Neural cell (in vitro differentiated cells): ENCODE measurements around the gene DMXL2. TPM values are rescaled to one million over a fixed set of nuclear protein-coding genes. Genes with fewer than 3 reads are reported as not detected.

Source experiments
- H2AFZ ChIP-seq: fragments of 200-600, 300-800 bp; sonication (generic), shearing (Covaris generic); 2 replicates; pipeline ENCODE4 v1.6.0; 2014; ENCODE audit warnings: low read depth, mild to moderate bottlenecking, antibody characterized with exemption, low read length, moderate library complexity
- H3F3A ChIP-seq: fragments of 200-600 bp; shearing (Covaris generic); 2 replicates; pipeline ENCODE4 v1.6.1; 2016; ENCODE audit warnings: mild to moderate bottlenecking, moderate library complexity, mixed read lengths, antibody characterized with exemption, low read length; ENCODE audit not compliant: insufficient read depth, poor library complexity, severe bottlenecking
- H3K27ac ChIP-seq: fragments of 200-600, 300-800 bp; sonication (generic), shearing (Covaris generic); 2 replicates; pipeline ENCODE4 v1.5.1; 2014; ENCODE audit warnings: mild to moderate bottlenecking, low read length, moderate library complexity
- H3K27me3 ChIP-seq: fragments of 300-800, 200-600 bp; sonication (generic), shearing (Covaris generic); 2 replicates; pipeline ENCODE4 v1.6.0; 2014; ENCODE audit warnings: mild to moderate bottlenecking, low read depth, low read length, moderate library complexity; ENCODE audit not compliant: insufficient read depth
- H3K36me3 ChIP-seq: fragments of 300-800, 200-600 bp; sonication (generic), shearing (Covaris generic); 2 replicates; pipeline ENCODE4 v1.5.1; 2014; ENCODE audit warnings: mild to moderate bottlenecking, antibody characterized with exemption, low read length, moderate library complexity; ENCODE audit not compliant: insufficient read depth
- H3K4me2 ChIP-seq: fragments of 300-800, 200-600 bp; sonication (generic), shearing (Covaris generic); 2 replicates; pipeline ENCODE4 v1.6.0; 2014; ENCODE audit warnings: mild to moderate bottlenecking, low read length
- H3K4me3 ChIP-seq: fragments of 300-800, 200-600 bp; sonication (generic), shearing (Covaris generic); 2 replicates; pipeline ENCODE4 v1.5.1; 2014; ENCODE audit warnings: mild to moderate bottlenecking, low read length, moderate library complexity
- H3K79me2 ChIP-seq: fragments of 200-600 bp; shearing (Covaris generic); replicated peaks from 2 replicates; pipeline ENCODE4 v1.6.0; 2014; ENCODE audit warnings: mild to moderate bottlenecking, low read length, moderate library complexity; ENCODE audit not compliant: insufficient read depth
- H3K9ac ChIP-seq: fragments of 300-800, 200-600 bp; sonication (generic), shearing (Covaris generic); 2 replicates; pipeline ENCODE4 v1.6.1; 2016; ENCODE audit warnings: mild to moderate bottlenecking, low read length, mixed read lengths
- H3K9me2 ChIP-seq: fragments of 200-600 bp; shearing (Covaris generic); 2 replicates; pipeline ENCODE4 v1.6.1; 2016; ENCODE audit warnings: mild to moderate bottlenecking, low read length, mixed read lengths; ENCODE audit not compliant: insufficient read depth
- H3K9me3 ChIP-seq: fragments of 200-600, 300-800 bp; sonication (generic), shearing (Covaris generic); 2 replicates; pipeline ENCODE4 v1.6.1; 2016; ENCODE audit warnings: mild to moderate bottlenecking, mixed run types, low read length, moderate library complexity, mixed read lengths
- H4K20me1 ChIP-seq: fragments of 200-600 bp; shearing (Covaris generic); 2 replicates; pipeline ENCODE4 v1.6.1; 2016; ENCODE audit warnings: mild to moderate bottlenecking, mixed run types; ENCODE audit not compliant: insufficient read depth
- EP300 ChIP-seq: fragments of 450-650 bp; conservative IDR thresholded peaks from 2 replicates; pipeline ENCODE4 v1.6.1; 2014; ENCODE audit warnings: antibody characterized with exemption, mild to moderate bottlenecking, moderate library complexity; ENCODE audit not compliant: poor library complexity, severe bottlenecking
- EZH2 ChIP-seq: fragments of 200-600, 300-800 bp; shearing (Covaris generic), sonication (generic); IDR thresholded peaks from 2 replicates; pipeline ENCODE4 v1.6.1; 2014; ENCODE audit warnings: antibody characterized with exemption, low read length, borderline replicate concordance, mild to moderate bottlenecking; ENCODE audit not compliant: insufficient read depth, poor library complexity, severe bottlenecking
- MXI1 ChIP-seq: fragments of 450-650 bp; conservative IDR thresholded peaks from 2 replicates; pipeline ENCODE4 v1.6.1; 2014; ENCODE audit warnings: antibody characterized with exemption, mild to moderate bottlenecking; ENCODE audit not compliant: poor library complexity, severe bottlenecking
- POLR2AphosphoS5 ChIP-seq: IDR thresholded peaks from 2 replicates; pipeline ENCODE4 v1.6.1; 2012
- RAD21 ChIP-seq: fragments of 450-650 bp; conservative IDR thresholded peaks from 2 replicates; pipeline ENCODE4 v1.6.1; 2014; ENCODE audit warnings: antibody characterized with exemption, mild to moderate bottlenecking, moderate library complexity
- REST ChIP-seq: IDR thresholded peaks from 2 replicates; pipeline ENCODE4 v1.6.1; 2012; ENCODE audit warnings: borderline replicate concordance
- SMC3 ChIP-seq: fragments of 450-650 bp; conservative IDR thresholded peaks from 2 replicates; pipeline ENCODE4 v1.6.1; 2014; ENCODE audit warnings: antibody characterized with exemption, mild to moderate bottlenecking, moderate library complexity; ENCODE audit not compliant: poor library complexity
- TAF1 ChIP-seq: IDR thresholded peaks from 2 replicates; pipeline ENCODE4 v1.6.1; 2012; ENCODE audit warnings: low read depth
- polyA plus RNA-seq: library from polyadenylated mRNA; depleted of rRNA; stranded (reverse); fragments of >200 nt; gene quantifications from 2 replicates; pipeline ENCODE4 v1.2.3, GENCODE V29; 2014
- TF ChIP-seq, protein P1 (sequence below): fragments of 450-650 bp; IDR thresholded peaks from 2 replicates; pipeline ENCODE4 v1.5.1; 2014; ENCODE audit warnings: antibody characterized with exemption, mild to moderate bottlenecking, moderate library complexity; ENCODE audit not compliant: poor library complexity, severe bottlenecking

The DMXL2 gene
- polyA plus RNA-seq, 1 donor from 2014 or later: 176 TPM

DNA sequence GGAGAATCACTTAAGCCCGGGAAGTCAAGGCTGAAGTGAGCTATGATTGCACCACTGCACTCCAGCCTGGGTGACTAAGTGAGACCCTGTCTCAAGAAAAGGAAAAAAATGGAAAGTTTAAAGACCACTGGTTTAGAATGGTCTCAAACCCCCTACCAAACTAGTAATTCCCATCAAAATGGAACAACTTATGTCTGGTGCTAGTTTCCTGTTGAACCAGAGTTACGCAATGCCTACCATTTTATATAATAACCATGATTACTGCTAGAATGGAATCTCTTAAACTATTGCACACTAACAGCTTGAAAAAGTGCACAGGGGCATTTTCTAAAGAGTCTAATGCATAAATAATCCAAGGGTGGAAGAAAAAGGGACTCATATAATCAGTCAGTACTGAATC, 43.6 kb downstream of the DMXL2 start:
- Histone ChIP-seq H3K36me3 (no peaks in the 10 kb centered on the region), H3K27me3 (no peaks in the 10 kb centered on the region), H2AFZ (no peak overlapping the region), H3K4me3 (no peak overlapping the region), H4K20me1 (no peaks in the 10 kb centered on the region), H3K9me3 (no peaks in the 10 kb centered on the region), H3F3A (no peaks in the 10 kb centered on the region), H3K9me2 (no peaks in the 10 kb centered on the region), H3K4me2 (no peak overlapping the region), H3K9ac (no peak overlapping the region), H3K79me2 (peaks cover 14% of the 10 kb centered on the region), H3K27ac (no peak overlapping the region)
- TF ChIP-seq REST (no peak), TAF1 (no peak), EP300 (no peak), RAD21 (no peak), POLR2AphosphoS5 (no peak), EZH2 (no peak), SMC3 (no peak), MXI1 (no peak)
- TF ChIP-seq, protein P1, sequence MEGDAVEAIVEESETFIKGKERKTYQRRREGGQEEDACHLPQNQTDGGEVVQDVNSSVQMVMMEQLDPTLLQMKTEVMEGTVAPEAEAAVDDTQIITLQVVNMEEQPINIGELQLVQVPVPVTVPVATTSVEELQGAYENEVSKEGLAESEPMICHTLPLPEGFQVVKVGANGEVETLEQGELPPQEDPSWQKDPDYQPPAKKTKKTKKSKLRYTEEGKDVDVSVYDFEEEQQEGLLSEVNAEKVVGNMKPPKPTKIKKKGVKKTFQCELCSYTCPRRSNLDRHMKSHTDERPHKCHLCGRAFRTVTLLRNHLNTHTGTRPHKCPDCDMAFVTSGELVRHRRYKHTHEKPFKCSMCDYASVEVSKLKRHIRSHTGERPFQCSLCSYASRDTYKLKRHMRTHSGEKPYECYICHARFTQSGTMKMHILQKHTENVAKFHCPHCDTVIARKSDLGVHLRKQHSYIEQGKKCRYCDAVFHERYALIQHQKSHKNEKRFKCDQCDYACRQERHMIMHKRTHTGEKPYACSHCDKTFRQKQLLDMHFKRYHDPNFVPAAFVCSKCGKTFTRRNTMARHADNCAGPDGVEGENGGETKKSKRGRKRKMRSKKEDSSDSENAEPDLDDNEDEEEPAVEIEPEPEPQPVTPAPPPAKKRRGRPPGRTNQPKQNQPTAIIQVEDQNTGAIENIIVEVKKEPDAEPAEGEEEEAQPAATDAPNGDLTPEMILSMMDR: no peak

- TF ChIP-seq POLR2AphosphoS5: no peak
- TF ChIP-seq MXI1: no peak
- TF ChIP-seq, protein P1: no peak
- no peak for TF ChIP-seq TAF1
- no peak for TF ChIP-seq SMC3
- no peak for TF ChIP-seq RAD21
- no peak for TF ChIP-seq REST
- TF ChIP-seq EP300: no peak
- no peak for TF ChIP-seq EZH2
- Histone ChIP-seq H3K4me2 (no peak overlapping the region), H3K79me2 (peaks cover 14% of the 10 kb centered on the region)
Observed at GRCh38 chr15:51577636-51578304, 44.8 kb downstream of the DMXL2 start.

More at GRCh38 chr15:51577636-51578304, 44.8 kb downstream of the DMXL2 start:
- Histone ChIP-seq H2AFZ (no peak overlapping the region), H3K4me3 (no peak overlapping the region), H3K27me3 (no peaks in the 10 kb centered on the region), H3F3A (no peaks in the 10 kb centered on the region), H4K20me1 (no peaks in the 10 kb centered on the region), H3K9me2 (no peaks in the 10 kb centered on the region), H3K9me3 (no peaks in the 10 kb centered on the region), H3K27ac (no peak overlapping the region), H3K9ac (no peak overlapping the region), H3K36me3 (no peaks in the 10 kb centered on the region)
